PC-9 (cell line): ENCODE data around the gene RNF130. TPM values are rescaled to one million over a fixed set of nuclear protein-coding genes. Genes with fewer than 3 reads are reported as not detected.
A peak's percentile ranks its signal among the peaks of the same experiment; 100 is the strongest.

Experiments
- BruUV-seq: library from RNA; stranded (reverse); fragments of 400-500 nt; replicated peaks from 2 replicates; lab custom pipeline; 2021; lab: Mats Ljungman, UMichigan
- CTCF ChIA-PET: fragments of 300-600 bp; sonication (Branson Sonifier 250); formaldehyde crosslinking; loops from one replicate; lab custom pipeline; 2022; ENCODE audit warnings: antibody characterized with exemption; lab: Charles Lee
- POLR2A ChIA-PET: fragments of 300-600 bp; sonication (Branson Sonifier 250); formaldehyde crosslinking; loops from one replicate; lab custom pipeline; 2022; ENCODE audit warnings: antibody characterized with exemption; ENCODE audit not compliant: unreplicated experiment; lab: Charles Lee
- DNase-seq, 2 experiments: peaks; one replicate each; pipeline versions ENCODE4 v3.0.0 to v3.0.0-alpha.2; 2015 to 2022; ENCODE audit warnings: mixed read lengths in 1 of 2
- H2AFZ ChIP-seq: fragments of 200-600 bp; sonication (generic); 2 replicates; pipeline ENCODE4 v1.8.1; 2017; ENCODE audit warnings: antibody characterized with exemption
- H3F3A ChIP-seq: fragments of 200-600 bp; sonication (generic); 2 replicates; pipeline ENCODE4 v1.8.1; 2017; ENCODE audit warnings: antibody characterized with exemption, mild to moderate bottlenecking, low read depth; ENCODE audit not compliant: insufficient read depth
- H3K27ac ChIP-seq: fragments of 200-600 bp; sonication (generic); 2 replicates; pipeline ENCODE4 v1.6.1; 2016; ENCODE audit warnings: mixed run types
- H3K27me3 ChIP-seq: fragments of 200-600 bp; sonication (generic); 2 replicates; pipeline ENCODE4 v1.6.1; 2016; ENCODE audit warnings: low read depth, mixed run types; ENCODE audit not compliant: insufficient read depth
- H3K36me3 ChIP-seq: fragments of 200-600 bp; sonication (generic); 2 replicates; pipeline ENCODE4 v1.6.1; 2016; ENCODE audit warnings: low read depth, mixed run types
- H3K4me1 ChIP-seq: fragments of 200-600 bp; sonication (generic); replicated peaks from 2 replicates; pipeline ENCODE4 v1.6.1; 2016; ENCODE audit warnings: mixed run types; ENCODE audit not compliant: insufficient read depth
- H3K4me2 ChIP-seq: fragments of 200-600 bp; sonication (generic); 2 replicates; pipeline ENCODE4 v1.6.1; 2017; ENCODE audit warnings: mixed run types
- H3K4me3 ChIP-seq: fragments of 200-600 bp; sonication (generic); 2 replicates; pipeline ENCODE4 v1.6.1; 2016; ENCODE audit warnings: mixed run types
- H3K79me2 ChIP-seq: fragments of 200-600 bp; sonication (generic); 2 replicates; pipeline ENCODE4 v1.6.1; 2017; ENCODE audit warnings: low read depth, mixed run types
- H3K9me2 ChIP-seq: fragments of 200-600 bp; sonication (generic); 2 replicates; pipeline ENCODE4 v1.8.1; 2017; ENCODE audit warnings: mild to moderate bottlenecking; ENCODE audit not compliant: insufficient read depth
- H3K9me3 ChIP-seq: fragments of 200-600 bp; sonication (generic); 2 replicates; pipeline ENCODE4 v1.8.1; 2016; ENCODE audit warnings: low read depth; ENCODE audit not compliant: insufficient read depth
- H4K20me1 ChIP-seq: fragments of 200-600 bp; sonication (generic); 2 replicates; pipeline ENCODE4 v1.8.1; 2017; ENCODE audit not compliant: insufficient read depth
- EZH2 ChIP-seq: fragments of 200-600 bp; sonication (generic); IDR thresholded peaks from 2 replicates; pipeline ENCODE4 v1.8.0; 2017; ENCODE audit warnings: antibody characterized with exemption, low read depth
- intact Hi-C: fragments of 100-400 bp; cut with micrococcal nuclease; formaldehyde crosslinking; loops from one replicate; pipeline ENCODE4 v1.10.0; 2022; ENCODE audit not compliant: unreplicated experiment
- total RNA-seq: library from RNA; stranded (reverse); gene quantifications from 2 replicates; pipeline ENCODE4 v1.2.3, GENCODE V29; 2021
- TF ChIP-seq, protein P1 (sequence below): fragments of 200-600 bp; sonication (generic); conservative IDR thresholded peaks from 2 replicates; pipeline ENCODE4 v1.6.1; 2017; ENCODE audit warnings: mixed run types, antibody characterized with exemption, mild to moderate bottlenecking, moderate library complexity

RNF130 gene
- total RNA-seq, 1 experiment from 2014 or later = 49.6 TPM

DNA sequence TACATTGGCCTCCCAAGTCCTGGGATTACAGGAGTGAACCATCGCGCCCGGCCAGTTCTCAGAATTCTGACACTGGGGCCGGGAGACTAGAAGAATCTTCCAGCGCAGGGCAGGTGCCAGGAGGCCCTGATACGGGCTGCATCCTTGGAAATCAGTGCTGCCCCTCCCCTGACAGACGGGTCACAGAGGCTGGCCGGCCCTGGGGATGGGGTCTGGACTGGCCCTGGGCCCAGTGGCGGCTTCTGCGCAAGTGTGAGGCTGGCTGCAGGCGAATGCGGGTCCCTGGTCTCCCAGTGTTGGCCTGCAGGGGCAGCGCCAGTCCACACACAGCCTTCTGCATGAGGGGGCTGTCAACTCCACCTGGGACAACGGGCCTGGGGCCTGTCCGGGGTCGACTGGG, 163.0 kb downstream of the RNF130 start:
- Histone ChIP-seq H3K27me3 (no peaks in the 10 kb centered on the region), H3K27ac (no peak overlapping the region)

GRCh38 chr5:179907556-179908324, 163.8 kb downstream of the RNF130 start, which contains the start of gene TBC1D9B:
TSS of gene TBC1D9B (minus strand) at chr5:179907897. CDS start at chr5:179907821, 76 bp downstream.
- Histone ChIP-seq H3K4me2 (peak within 1 kb of the TSS; percentile 99), H3K27ac (0 out of 2 replicates have a peak within 1 kb of the TSS, but pooled peaks have one; percentile 9)

More for the DNA sequence above, 163.0 kb downstream of the RNF130 start:
- ChIA-PET CTCF (no interaction called here), POLR2A (no interaction called here)
- peaks cover 19% of the 10 kb centered on the region for H3F3A ChIP-seq
- H3K4me2 ChIP-seq = peak overlapping the region; percentile 96; the same call in 1 of the 2 replicates
- intact Hi-C loops = loop anchor here (5.0 to 10.0 kb wide), 4 partner anchors 104 to 184 kb away; partner anchors contain the start of genes MAML1 and MGAT4B
- no peak overlapping the region for H3K4me3 ChIP-seq
- no TSS peak for BruUV-seq
- peaks cover 4% of the 10 kb centered on the region; the same call in 1 of the 2 replicates for H3K36me3 ChIP-seq
- H3K79me2 ChIP-seq = peaks cover 24% of the 10 kb centered on the region
- no peaks in the 10 kb centered on the region for H3K9me3 ChIP-seq
- DNase-seq = no peak
- H2AFZ ChIP-seq = no peak overlapping the region
- TF ChIP-seq EZH2 = no peak
- TF ChIP-seq, protein P1, sequence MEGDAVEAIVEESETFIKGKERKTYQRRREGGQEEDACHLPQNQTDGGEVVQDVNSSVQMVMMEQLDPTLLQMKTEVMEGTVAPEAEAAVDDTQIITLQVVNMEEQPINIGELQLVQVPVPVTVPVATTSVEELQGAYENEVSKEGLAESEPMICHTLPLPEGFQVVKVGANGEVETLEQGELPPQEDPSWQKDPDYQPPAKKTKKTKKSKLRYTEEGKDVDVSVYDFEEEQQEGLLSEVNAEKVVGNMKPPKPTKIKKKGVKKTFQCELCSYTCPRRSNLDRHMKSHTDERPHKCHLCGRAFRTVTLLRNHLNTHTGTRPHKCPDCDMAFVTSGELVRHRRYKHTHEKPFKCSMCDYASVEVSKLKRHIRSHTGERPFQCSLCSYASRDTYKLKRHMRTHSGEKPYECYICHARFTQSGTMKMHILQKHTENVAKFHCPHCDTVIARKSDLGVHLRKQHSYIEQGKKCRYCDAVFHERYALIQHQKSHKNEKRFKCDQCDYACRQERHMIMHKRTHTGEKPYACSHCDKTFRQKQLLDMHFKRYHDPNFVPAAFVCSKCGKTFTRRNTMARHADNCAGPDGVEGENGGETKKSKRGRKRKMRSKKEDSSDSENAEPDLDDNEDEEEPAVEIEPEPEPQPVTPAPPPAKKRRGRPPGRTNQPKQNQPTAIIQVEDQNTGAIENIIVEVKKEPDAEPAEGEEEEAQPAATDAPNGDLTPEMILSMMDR = 0 out of 2 replicates have a peak, but pooled peaks have one; percentile 16
- H3K4me1 ChIP-seq = peaks cover 19% of the 10 kb centered on the region
- H3K9me2 ChIP-seq = no peaks in the 10 kb centered on the region
- peaks cover 6% of the 10 kb centered on the region; the same call in 1 of the 2 replicates for H4K20me1 ChIP-seq

More at GRCh38 chr5:179907556-179908324, 163.8 kb downstream of the RNF130 start, which contains the start of gene TBC1D9B:
- no peak for TF ChIP-seq EZH2
- TF ChIP-seq, protein P1 = 0 out of 2 replicates have a peak, but pooled peaks have one; percentile 17
- H3F3A ChIP-seq = peaks cover 13% of the 10 kb centered on the region
- H3K4me1 ChIP-seq = peaks cover 11% of the 10 kb centered on the region
- intact Hi-C loops = loop anchor here (5.0 to 10.0 kb wide), 4 partner anchors 103 to 185 kb away; partner anchors contain the start of genes MAML1 and MGAT4B
- peak within 1 kb of the TSS; percentile 95 for H3K4me3 ChIP-seq
- CTCF ChIA-PET = interaction anchor here (0.7 kb wide), 1 partner anchor 96 kb away, joined by 3 read pairs; no protein-coding TSS in a partner anchor
- no peaks in the 10 kb centered on the region for H3K27me3 ChIP-seq
- H2AFZ ChIP-seq = peak within 1 kb of the TSS; percentile 91
- peaks cover 24% of the 10 kb centered on the region for H3K79me2 ChIP-seq
- no TSS peak for BruUV-seq
- H3K9me3 ChIP-seq = no peaks in the 10 kb centered on the region
- H3K9me2 ChIP-seq = no peaks in the 10 kb centered on the region
- peaks cover 6% of the 10 kb centered on the region; the same call in 1 of the 2 replicates for H4K20me1 ChIP-seq
- POLR2A ChIA-PET = no interaction called here
- DNase-seq = peak in 1 of 2 experiments; percentile 69
- H3K36me3 ChIP-seq = peaks cover 4% of the 10 kb centered on the region; the same call in 1 of the 2 replicates
